GM23338 (cell line): ENCODE measurements around the gene DPY19L3. TPM values are rescaled to one million over a fixed set of nuclear protein-coding genes. Genes with fewer than 3 reads are reported as not detected.

ENCODE experiments used
- ATAC-seq: fragments of 200-7000 bp; cut with Tn5 transposase; 3 replicates; pipeline ENCODE4 v1.9.1; 2020
- DNase-seq: peaks from one replicate; pipeline ENCODE4 v3.0.0-alpha.2; 2015; ENCODE audit warnings: low spot score
- H2AFZ ChIP-seq: fragments of 200-600 bp; sonication (generic); 2 replicates; pipeline ENCODE4 v1.8.0; 2016; ENCODE audit warnings: antibody characterized with exemption, mild to moderate bottlenecking, moderate library complexity
- H3F3A ChIP-seq: fragments of 200-600 bp; sonication (generic); replicated peaks from 2 replicates; pipeline ENCODE4 v1.8.0; 2017; ENCODE audit warnings: antibody characterized with exemption, mixed run types, low read depth
- H3K27ac ChIP-seq: fragments of 200-600 bp; sonication (generic); 2 replicates; pipeline ENCODE4 v1.6.1; 2016; ENCODE audit warnings: low read depth
- H3K27me3 ChIP-seq: fragments of 200-600 bp; sonication (generic); 2 replicates; pipeline ENCODE4 v1.8.0; 2016; ENCODE audit warnings: mild to moderate bottlenecking, mixed run types, moderate library complexity; ENCODE audit not compliant: insufficient read depth
- H3K36me3 ChIP-seq: fragments of 200-600 bp; sonication (generic); 2 replicates; pipeline ENCODE4 v1.8.0; 2016; ENCODE audit warnings: mild to moderate bottlenecking; ENCODE audit not compliant: insufficient read depth
- H3K4me1 ChIP-seq: fragments of 200-600 bp; sonication (generic); 2 replicates; pipeline ENCODE4 v1.8.0; 2016; ENCODE audit warnings: mild to moderate bottlenecking, moderate library complexity; ENCODE audit not compliant: insufficient read depth
- H3K4me2 ChIP-seq: fragments of 200-600 bp; sonication (generic); 2 replicates; pipeline ENCODE4 v1.7.1; 2017; ENCODE audit warnings: mixed run types
- H3K4me3 ChIP-seq: fragments of 200-600 bp; sonication (generic); 2 replicates; pipeline ENCODE4 v1.6.1; 2016; ENCODE audit warnings: mixed run types
- H3K79me2 ChIP-seq: fragments of 200-600 bp; sonication (generic); replicated peaks from 2 replicates; pipeline ENCODE4 v1.8.0; 2017; ENCODE audit warnings: mild to moderate bottlenecking; ENCODE audit not compliant: insufficient read depth
- H3K9me2 ChIP-seq: fragments of 200-600 bp; sonication (generic); 2 replicates; pipeline ENCODE4 v1.8.0; 2017; ENCODE audit not compliant: insufficient read depth
- H4K20me1 ChIP-seq: fragments of 200-600 bp; sonication (generic); replicated peaks from 2 replicates; pipeline ENCODE4 v1.8.0; 2017; ENCODE audit warnings: mild to moderate bottlenecking; ENCODE audit not compliant: insufficient read depth
- H3K27ac Mint-ChIP-seq: 2 replicates; pipeline ENCODE4 v1.8.0; 2020; ENCODE audit warnings: inconsistent platforms, mild to moderate bottlenecking, moderate library complexity, mixed read lengths
- H3K27me3 Mint-ChIP-seq: 3 replicates; pipeline ENCODE4 v1.8.0; 2022; ENCODE audit warnings: low read depth, mild to moderate bottlenecking, moderate library complexity, mixed read lengths, inconsistent platforms; ENCODE audit not compliant: insufficient read depth, poor library complexity
- H3K36me3 Mint-ChIP-seq: 3 replicates; pipeline ENCODE4 v1.8.0; 2021; ENCODE audit warnings: low read depth, mild to moderate bottlenecking, inconsistent platforms, moderate library complexity, mixed read lengths
- H3K4me1 Mint-ChIP-seq: 3 replicates; pipeline ENCODE4 v1.8.0; 2020; ENCODE audit warnings: mild to moderate bottlenecking, inconsistent platforms, mixed read lengths
- H3K4me3 Mint-ChIP-seq: 3 replicates; pipeline ENCODE4 v1.8.0; 2021; ENCODE audit warnings: moderate library complexity, mild to moderate bottlenecking, inconsistent platforms, mixed read lengths
- H3K9me3 Mint-ChIP-seq: 3 replicates; pipeline ENCODE4 v1.8.0; 2020; ENCODE audit warnings: moderate library complexity, mild to moderate bottlenecking, inconsistent platforms, mixed read lengths
- CREB1 ChIP-seq: fragments of 250-450 bp; sonication (Bioruptor Pico); IDR thresholded peaks from 2 replicates; pipeline ENCODE4 v1.5.0; 2020; ENCODE audit warnings: low read depth, mild to moderate bottlenecking, moderate library complexity
- EZH2 ChIP-seq: fragments of 200-600 bp; sonication (generic); IDR thresholded peaks from one replicate; pipeline ENCODE4 v1.8.0; 2017; ENCODE audit warnings: antibody characterized with exemption, mild to moderate bottlenecking, low read depth; ENCODE audit not compliant: unreplicated experiment
- EZH2phosphoT487 ChIP-seq: fragments of 200-600 bp; sonication (generic); IDR thresholded peaks from one replicate; pipeline ENCODE4 v1.8.1; 2018; ENCODE audit warnings: antibody characterized with exemption; ENCODE audit not compliant: unreplicated experiment
- JUNB ChIP-seq: IDR thresholded peaks from one replicate; pipeline ENCODE4 v1.6.1; 2016; ENCODE audit warnings: antibody characterized with exemption; ENCODE audit not compliant: unreplicated experiment
- POLR2AphosphoS5 ChIP-seq: IDR thresholded peaks from 2 replicates; pipeline ENCODE4 v1.6.1; 2016; ENCODE audit warnings: antibody characterized with exemption, low read depth
- REST ChIP-seq: IDR thresholded peaks from one replicate; pipeline ENCODE4 v1.6.1; 2018; ENCODE audit warnings: antibody characterized with exemption; ENCODE audit not compliant: unreplicated experiment
- STAT1 ChIP-seq: IDR thresholded peaks from one replicate; pipeline ENCODE4 v1.6.1; 2016; ENCODE audit warnings: antibody characterized with exemption; ENCODE audit not compliant: unreplicated experiment
- ZNF114 ChIP-seq: fragments of 250-450 bp; sonication (Bioruptor Pico); IDR thresholded peaks from 2 replicates; pipeline ENCODE4 v1.5.0; 2020; ENCODE audit warnings: mild to moderate bottlenecking, moderate library complexity
- ZNF331 ChIP-seq: fragments of 250-450 bp; sonication (Bioruptor Pico); IDR thresholded peaks from 2 replicates; pipeline ENCODE4 v1.5.0; 2020; ENCODE audit warnings: low read depth, mild to moderate bottlenecking, moderate library complexity
- ZNF462 ChIP-seq: fragments of 250-450 bp; sonication (Bioruptor Pico); IDR thresholded peaks from 2 replicates; pipeline ENCODE4 v1.5.0; 2020; ENCODE audit warnings: mild to moderate bottlenecking, moderate library complexity
- polyA plus RNA-seq: library from polyadenylated mRNA; unstranded; fragments of >200 nt; fragmentation: Nextera tagmentation; extraction: Ambion mirVana; gene quantifications from 2 replicates; pipeline ENCODE4 v1.2.1, GENCODE V29; 2016
- total RNA-seq: library from RNA; depleted of rRNA; stranded (reverse); fragments of >200 nt; shearing (Covaris generic); gene quantifications from 2 replicates; pipeline ENCODE4 v1.2.3, GENCODE V29; 2014
- TF ChIP-seq, protein P1 (sequence below), 2 experiments: fragments of 200-600 bp in 1 of 2; sonication (generic) in 1 of 2; conservative IDR thresholded peaks; 2 replicates each; pipeline versions ENCODE4 v1.5.1 to v1.6.1; 2016 to 2017; ENCODE audit warnings: antibody characterized with exemption in 2 of 2, low read depth in 2 of 2, mild to moderate bottlenecking in 2 of 2, moderate library complexity in 1 of 2

The DPY19L3 gene
- total and polyA plus RNA-seq, 2 experiments from 2014 or later, result 13.5 to 46.6 TPM

DNA sequence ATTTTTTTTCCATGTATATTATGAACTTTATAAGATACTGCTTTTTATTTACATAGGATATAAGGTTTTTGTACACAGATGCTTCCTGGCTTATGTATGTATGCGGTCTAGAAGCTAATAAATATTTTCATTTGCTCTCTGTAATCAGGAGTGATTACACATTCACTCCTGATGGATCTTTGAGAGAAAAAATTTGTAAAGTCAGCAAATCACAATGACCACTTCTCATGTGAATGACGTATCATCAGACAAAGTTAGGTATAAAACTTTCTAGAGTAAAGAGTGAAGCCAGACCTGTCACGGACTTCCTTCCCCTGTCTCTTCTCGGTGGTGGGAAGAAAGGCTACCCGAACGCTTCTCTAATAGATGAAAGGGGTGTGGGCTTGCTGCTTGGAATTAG, 31.1 kb downstream of the DPY19L3 start (continued):
- TF ChIP-seq ZNF114 (CRISPR knock-in tag), result no peak
- no peak for TF ChIP-seq REST
- TF ChIP-seq, protein P1, sequence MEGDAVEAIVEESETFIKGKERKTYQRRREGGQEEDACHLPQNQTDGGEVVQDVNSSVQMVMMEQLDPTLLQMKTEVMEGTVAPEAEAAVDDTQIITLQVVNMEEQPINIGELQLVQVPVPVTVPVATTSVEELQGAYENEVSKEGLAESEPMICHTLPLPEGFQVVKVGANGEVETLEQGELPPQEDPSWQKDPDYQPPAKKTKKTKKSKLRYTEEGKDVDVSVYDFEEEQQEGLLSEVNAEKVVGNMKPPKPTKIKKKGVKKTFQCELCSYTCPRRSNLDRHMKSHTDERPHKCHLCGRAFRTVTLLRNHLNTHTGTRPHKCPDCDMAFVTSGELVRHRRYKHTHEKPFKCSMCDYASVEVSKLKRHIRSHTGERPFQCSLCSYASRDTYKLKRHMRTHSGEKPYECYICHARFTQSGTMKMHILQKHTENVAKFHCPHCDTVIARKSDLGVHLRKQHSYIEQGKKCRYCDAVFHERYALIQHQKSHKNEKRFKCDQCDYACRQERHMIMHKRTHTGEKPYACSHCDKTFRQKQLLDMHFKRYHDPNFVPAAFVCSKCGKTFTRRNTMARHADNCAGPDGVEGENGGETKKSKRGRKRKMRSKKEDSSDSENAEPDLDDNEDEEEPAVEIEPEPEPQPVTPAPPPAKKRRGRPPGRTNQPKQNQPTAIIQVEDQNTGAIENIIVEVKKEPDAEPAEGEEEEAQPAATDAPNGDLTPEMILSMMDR (conservative IDR thresholded peaks at IDR 0.05; ENCODE audit: low read depth in 2 of 2), result no peak
- no peak for TF ChIP-seq JUNB

GRCh38 chr19:32437096-32437495, 31.5 kb downstream of the DPY19L3 start:
- Histone ChIP-seq H3K36me3 (peaks cover 25% of the 10 kb centered on the region), H3K4me2 (no peak overlapping the region), H3F3A (no peaks in the 10 kb centered on the region), H4K20me1 (peaks cover 6% of the 10 kb centered on the region; the same call in 1 of the 2 replicates), H2AFZ (no peak overlapping the region), H3K4me3 (no peak overlapping the region), H3K9me2 (no peaks in the 10 kb centered on the region), H3K27ac (no peak overlapping the region), H3K27me3 (no peaks in the 10 kb centered on the region), H3K79me2 (no peaks in the 10 kb centered on the region), H3K4me1 (no peaks in the 10 kb centered on the region)
- Mint-ChIP-seq H3K27me3 (no peaks in the 10 kb centered on the region), H3K9me3 (no peaks in the 10 kb centered on the region), H3K4me1 (no peaks in the 10 kb centered on the region), H3K4me3 (no peak overlapping the region), H3K27ac (no peak overlapping the region), H3K36me3 (peaks cover 34% of the 10 kb centered on the region; the same call in 2 of the 3 replicates)
- no peak for ATAC-seq
- no peak for DNase-seq
- TF ChIP-seq EZH2, result no peak
- no peak for TF ChIP-seq EZH2phosphoT487
- no peak for TF ChIP-seq POLR2AphosphoS5
- TF ChIP-seq ZNF462 (CRISPR knock-in tag), result no peak
- TF ChIP-seq CREB1, result no peak
- TF ChIP-seq ZNF331 (CRISPR knock-in tag), result no peak
- no peak for TF ChIP-seq JUNB
- TF ChIP-seq STAT1, result no peak
